Measurements from ENCODE around the gene CDK11B.

Gene CDK11B

DNA sequence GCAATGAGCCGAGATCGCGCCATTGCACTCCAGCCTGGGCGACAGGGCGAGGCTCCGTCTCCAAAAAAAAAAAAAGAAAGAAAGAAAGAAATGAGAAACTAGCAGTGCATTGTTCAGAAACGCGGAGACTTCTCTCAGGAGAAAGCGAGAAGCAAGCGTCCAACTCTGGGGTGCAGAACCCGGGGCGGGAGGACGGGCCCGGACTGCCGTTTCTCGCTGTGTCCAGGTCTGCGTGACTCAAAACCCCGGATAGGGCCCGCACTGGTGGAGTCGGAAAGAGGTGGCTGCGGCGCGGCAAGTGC lies 43.9 kb downstream of the CDK11B start:
- no peaks in the 10 kb centered on the region for H3K9me3 ChIP-seq (ENCODE audit: control insufficient read depth, insufficient read depth, low read length)
- no peak overlapping the region for H3K27ac ChIP-seq (ENCODE audit: low read depth, low read length)
- H3K4me2 ChIP-seq (ENCODE audit: low read length): peak overlapping the region; percentile 99
- H3K9me2 ChIP-seq (replicated peaks; ENCODE audit: control insufficient read depth, low read length): no peaks in the 10 kb centered on the region
- H3K36me3 ChIP-seq (ENCODE audit: control insufficient read depth, low read length): peaks cover 3% of the 10 kb centered on the region
- H4K20me1 ChIP-seq (ENCODE audit: control insufficient read depth, insufficient read depth, low read depth, low read length): peaks cover 7% of the 10 kb centered on the region; the same call in 1 of the 2 replicates
- H3K79me2 ChIP-seq (ENCODE audit: control insufficient read depth, low read length): peaks cover 25% of the 10 kb centered on the region
- peak overlapping the region; percentile 98 for H3K4me3 ChIP-seq (ENCODE audit: low read length)
- TF ChIP-seq, protein P1, sequence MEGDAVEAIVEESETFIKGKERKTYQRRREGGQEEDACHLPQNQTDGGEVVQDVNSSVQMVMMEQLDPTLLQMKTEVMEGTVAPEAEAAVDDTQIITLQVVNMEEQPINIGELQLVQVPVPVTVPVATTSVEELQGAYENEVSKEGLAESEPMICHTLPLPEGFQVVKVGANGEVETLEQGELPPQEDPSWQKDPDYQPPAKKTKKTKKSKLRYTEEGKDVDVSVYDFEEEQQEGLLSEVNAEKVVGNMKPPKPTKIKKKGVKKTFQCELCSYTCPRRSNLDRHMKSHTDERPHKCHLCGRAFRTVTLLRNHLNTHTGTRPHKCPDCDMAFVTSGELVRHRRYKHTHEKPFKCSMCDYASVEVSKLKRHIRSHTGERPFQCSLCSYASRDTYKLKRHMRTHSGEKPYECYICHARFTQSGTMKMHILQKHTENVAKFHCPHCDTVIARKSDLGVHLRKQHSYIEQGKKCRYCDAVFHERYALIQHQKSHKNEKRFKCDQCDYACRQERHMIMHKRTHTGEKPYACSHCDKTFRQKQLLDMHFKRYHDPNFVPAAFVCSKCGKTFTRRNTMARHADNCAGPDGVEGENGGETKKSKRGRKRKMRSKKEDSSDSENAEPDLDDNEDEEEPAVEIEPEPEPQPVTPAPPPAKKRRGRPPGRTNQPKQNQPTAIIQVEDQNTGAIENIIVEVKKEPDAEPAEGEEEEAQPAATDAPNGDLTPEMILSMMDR (IDR thresholded peaks at IDR 0.05; ENCODE audit: low read depth, low read length, poor library complexity, severe bottlenecking): no peak
- no peak for TF ChIP-seq EZH2phosphoT487 (IDR thresholded peaks at IDR 0.05; ENCODE audit: borderline replicate concordance, low read length)
- no peaks in the 10 kb centered on the region for H3K27me3 ChIP-seq (ENCODE audit: control insufficient read depth, low read length)
- peaks cover 3% of the 10 kb centered on the region; the same call in 1 of the 2 replicates for H3F3A ChIP-seq (ENCODE audit: control insufficient read depth, insufficient read depth)
- peaks cover 26% of the 10 kb centered on the region for H3K4me1 ChIP-seq (ENCODE audit: control insufficient read depth, low read length)

GRCh38 chr1:1614204-1614953 lies 44.4 kb downstream of the CDK11B start:
- Histone ChIP-seq H4K20me1 (ENCODE audit: control insufficient read depth, insufficient read depth, low read depth, low read length) (peaks cover 7% of the 10 kb centered on the region; the same call in 1 of the 2 replicates), H3K27ac (ENCODE audit: low read depth, low read length) (no peak overlapping the region)
- TF ChIP-seq, protein P1 (IDR thresholded peaks at IDR 0.05; ENCODE audit: low read depth, low read length, poor library complexity, severe bottlenecking): no peak
- no peak for TF ChIP-seq EZH2phosphoT487 (IDR thresholded peaks at IDR 0.05; ENCODE audit: borderline replicate concordance, low read length)

GRCh38 chr1:1613509-1614082 lies 45.2 kb downstream of the CDK11B start:
- Histone ChIP-seq H3K36me3 (ENCODE audit: control insufficient read depth, low read length) (peaks cover 3% of the 10 kb centered on the region), H4K20me1 (ENCODE audit: control insufficient read depth, insufficient read depth, low read depth, low read length) (peaks cover 7% of the 10 kb centered on the region; the same call in 1 of the 2 replicates), H3K27me3 (ENCODE audit: control insufficient read depth, low read length) (no peaks in the 10 kb centered on the region), H3F3A (ENCODE audit: control insufficient read depth, insufficient read depth) (peaks cover 3% of the 10 kb centered on the region; the same call in 1 of the 2 replicates), H3K4me3 (ENCODE audit: low read length) (no peak overlapping the region), H3K4me2 (ENCODE audit: low read length) (peak overlapping the region; percentile 99), H3K27ac (ENCODE audit: low read depth, low read length) (no peak overlapping the region), H3K9me3 (ENCODE audit: control insufficient read depth, insufficient read depth, low read length) (no peaks in the 10 kb centered on the region), H3K79me2 (ENCODE audit: control insufficient read depth, low read length) (peaks cover 25% of the 10 kb centered on the region), H3K4me1 (ENCODE audit: control insufficient read depth, low read length) (peaks cover 26% of the 10 kb centered on the region), H3K9me2 (replicated peaks; ENCODE audit: control insufficient read depth, low read length) (no peaks in the 10 kb centered on the region)
- TF ChIP-seq, protein P1 (IDR thresholded peaks at IDR 0.05; ENCODE audit: low read depth, low read length, poor library complexity, severe bottlenecking): no peak

More at GRCh38 chr1:1614204-1614953, 44.4 kb downstream of the CDK11B start:
- H3K27me3 ChIP-seq (ENCODE audit: control insufficient read depth, low read length): no peaks in the 10 kb centered on the region
- H3K4me3 ChIP-seq (ENCODE audit: low read length): peak overlapping the region; percentile 98
- H3K36me3 ChIP-seq (ENCODE audit: control insufficient read depth, low read length): peaks cover 3% of the 10 kb centered on the region
- peak overlapping the region; percentile 99 for H3K4me2 ChIP-seq (ENCODE audit: low read length)
- H3F3A ChIP-seq (ENCODE audit: control insufficient read depth, insufficient read depth): peaks cover 3% of the 10 kb centered on the region; the same call in 1 of the 2 replicates
- no peaks in the 10 kb centered on the region for H3K9me3 ChIP-seq (ENCODE audit: control insufficient read depth, insufficient read depth, low read length)
- no peaks in the 10 kb centered on the region for H3K9me2 ChIP-seq (replicated peaks; ENCODE audit: control insufficient read depth, low read length)
- peaks cover 26% of the 10 kb centered on the region for H3K4me1 ChIP-seq (ENCODE audit: control insufficient read depth, low read length)
- peaks cover 25% of the 10 kb centered on the region for H3K79me2 ChIP-seq (ENCODE audit: control insufficient read depth, low read length)

All from DOHH2 (cell line).